Measurements from ENCODE around the gene TCAP.

GRCh38 chr17:39655105-39655504 lies 10.0 kb upstream of the TCAP start:
- TF ChIP-seq, protein P1, sequence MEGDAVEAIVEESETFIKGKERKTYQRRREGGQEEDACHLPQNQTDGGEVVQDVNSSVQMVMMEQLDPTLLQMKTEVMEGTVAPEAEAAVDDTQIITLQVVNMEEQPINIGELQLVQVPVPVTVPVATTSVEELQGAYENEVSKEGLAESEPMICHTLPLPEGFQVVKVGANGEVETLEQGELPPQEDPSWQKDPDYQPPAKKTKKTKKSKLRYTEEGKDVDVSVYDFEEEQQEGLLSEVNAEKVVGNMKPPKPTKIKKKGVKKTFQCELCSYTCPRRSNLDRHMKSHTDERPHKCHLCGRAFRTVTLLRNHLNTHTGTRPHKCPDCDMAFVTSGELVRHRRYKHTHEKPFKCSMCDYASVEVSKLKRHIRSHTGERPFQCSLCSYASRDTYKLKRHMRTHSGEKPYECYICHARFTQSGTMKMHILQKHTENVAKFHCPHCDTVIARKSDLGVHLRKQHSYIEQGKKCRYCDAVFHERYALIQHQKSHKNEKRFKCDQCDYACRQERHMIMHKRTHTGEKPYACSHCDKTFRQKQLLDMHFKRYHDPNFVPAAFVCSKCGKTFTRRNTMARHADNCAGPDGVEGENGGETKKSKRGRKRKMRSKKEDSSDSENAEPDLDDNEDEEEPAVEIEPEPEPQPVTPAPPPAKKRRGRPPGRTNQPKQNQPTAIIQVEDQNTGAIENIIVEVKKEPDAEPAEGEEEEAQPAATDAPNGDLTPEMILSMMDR (IDR thresholded peaks at IDR 0.05): no peak
- TF ChIP-seq EZH2 (IDR thresholded peaks at IDR 0.05): no peak

All from neural progenitor cell (in vitro differentiated cells).